CD8-positive, alpha-beta memory T cell (primary cell): ENCODE results near the gene NFU1. TPM values are rescaled to one million over a fixed set of nuclear protein-coding genes. Genes with fewer than 3 reads are reported as not detected.
A peak's percentile ranks its signal among the peaks of the same experiment; 100 is the strongest.

Experiments used
- CTCF ChIA-PET: fragments of 350-600 bp; sonication (Branson Sonifier 250); formaldehyde crosslinking; loops from one replicate; lab custom pipeline; 2021; ENCODE audit warnings: antibody characterized with exemption; lab: Charles Lee
- POLR2A ChIA-PET: fragments of 350-600 bp; sonication (Branson Sonifier 250); formaldehyde crosslinking; loops from one replicate; lab custom pipeline; 2021; ENCODE audit warnings: antibody characterized with exemption; lab: Charles Lee
- DNase-seq, 5 donors: peaks; one replicate each; pipeline versions ENCODE4 v3.0.0 to v3.0.0-alpha.2; 2020 to 2022; ENCODE audit warnings: mixed read lengths in 1 of 5
- H3K27ac ChIP-seq: one replicate; pipeline ENCODE4 v1.7.0; 2013; ENCODE audit warnings: low read depth, mild to moderate bottlenecking, low read length, moderate library complexity
- H3K27me3 ChIP-seq: 2 replicates; pipeline ENCODE4 v1.7.0; 2013; ENCODE audit warnings: low read length, mild to moderate bottlenecking; ENCODE audit not compliant: insufficient read depth, poor library complexity, severe bottlenecking
- H3K36me3 ChIP-seq: 2 replicates; pipeline ENCODE4 v1.7.0; 2013; ENCODE audit warnings: mild to moderate bottlenecking, low read length, moderate library complexity; ENCODE audit not compliant: insufficient read depth
- H3K4me1 ChIP-seq: 2 replicates; pipeline ENCODE4 v1.7.0; 2013; ENCODE audit warnings: mild to moderate bottlenecking, low read length, moderate library complexity; ENCODE audit not compliant: insufficient read depth
- H3K4me3 ChIP-seq: 2 replicates; pipeline ENCODE4 v1.7.0; 2013; ENCODE audit warnings: mild to moderate bottlenecking, low read length
- H3K9me3 ChIP-seq: 2 replicates; pipeline ENCODE4 v1.7.0; 2013; ENCODE audit warnings: mild to moderate bottlenecking, low read length
- H3K27ac Mint-ChIP-seq, 8 donors: one replicate each; pipeline ENCODE4 v1.8.0; 2020 to 2021; ENCODE audit warnings: mixed read lengths in 8 of 8, mild to moderate bottlenecking in 6 of 8, inconsistent platforms in 3 of 8, moderate library complexity in 3 of 8
- H3K27me3 Mint-ChIP-seq, 2 donors: one replicate each; pipeline ENCODE4 v1.8.0; 2020 to 2021; ENCODE audit warnings: mixed read lengths in 2 of 2, mild to moderate bottlenecking in 1 of 2, moderate library complexity in 1 of 2
- H3K36me3 Mint-ChIP-seq, 3 donors: one replicate each; pipeline ENCODE4 v1.8.0; 2020 to 2021; ENCODE audit warnings: mixed read lengths in 3 of 3, inconsistent platforms in 1 of 3, mild to moderate bottlenecking in 1 of 3
- H3K4me1 Mint-ChIP-seq, 3 donors: one replicate each; pipeline ENCODE4 v1.8.0; 2020 to 2021; ENCODE audit warnings: mixed read lengths in 3 of 3, inconsistent platforms in 1 of 3, mild to moderate bottlenecking in 1 of 3
- H3K4me3 Mint-ChIP-seq, 7 donors: one replicate each; pipeline ENCODE4 v1.8.0; 2020 to 2021; ENCODE audit warnings: mixed read lengths in 7 of 7, mild to moderate bottlenecking in 6 of 7, moderate library complexity in 4 of 7, inconsistent platforms in 2 of 7
- H3K9me3 Mint-ChIP-seq, 5 donors: one replicate each; pipeline ENCODE4 v1.8.0; 2020 to 2022; ENCODE audit warnings: mixed read lengths in 5 of 5, mild to moderate bottlenecking in 3 of 5, moderate library complexity in 2 of 5, inconsistent platforms in 1 of 5
- polyA plus RNA-seq: library from polyadenylated mRNA; unstranded; fragments of 300-500 nt; fragmentation: Illumina TruSeq; gene quantifications from one replicate; pipeline ENCODE4 v1.2.3, GENCODE V29; 2021
- total RNA-seq, 2 experiments: library from RNA; stranded (reverse); gene quantifications; one replicate each; pipeline ENCODE4 v1.2.3, GENCODE V29; 2021

The NFU1 gene
- total and polyA plus RNA-seq, 3 experiments from 2014 or later: 40.4 to 78.3 (median 43.2) TPM

DNA sequence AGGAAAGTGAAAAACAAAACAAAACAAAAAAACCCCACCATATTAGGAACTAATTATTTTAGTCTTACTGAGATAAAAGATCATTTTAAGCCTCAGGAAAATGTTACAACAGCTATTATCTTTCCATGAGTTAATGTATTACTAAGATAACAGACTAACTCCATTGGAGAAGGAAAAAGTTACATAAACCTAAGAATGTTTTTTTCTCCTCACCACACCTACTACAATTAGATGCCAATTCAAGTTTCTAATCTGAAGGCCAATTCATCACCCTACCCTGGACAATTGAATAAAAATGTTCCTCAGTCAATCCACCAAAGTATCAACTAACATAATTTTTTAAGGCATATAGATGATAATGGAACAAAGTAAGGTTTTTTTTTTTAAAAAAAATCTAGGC is 40.0 kb downstream of the NFU1 start:
- Histone ChIP-seq H3K4me3 (no peak overlapping the region), H3K9me3 (no peaks in the 10 kb centered on the region), H3K27ac (no peak overlapping the region), H3K27me3 (no peaks in the 10 kb centered on the region), H3K36me3 (peaks cover 5% of the 10 kb centered on the region), H3K4me1 (no peaks in the 10 kb centered on the region)
- ChIA-PET POLR2A (no interaction called here), CTCF (no interaction called here)
- Mint-ChIP-seq H3K9me3 (no peaks in the 10 kb centered on the region), H3K27ac (no peak overlapping the region), H3K4me3 (no peak overlapping the region), H3K4me1 (peaks cover 0 to 1% (median 0%) of the 10 kb centered on the region in 3 donors), H3K27me3 (no peaks in the 10 kb centered on the region), H3K36me3 (peaks cover 9 to 62% (median 14%) of the 10 kb centered on the region in 3 donors)
- no peak for DNase-seq

- H3K27me3 ChIP-seq: no peaks in the 10 kb centered on the region
- no peaks in the 10 kb centered on the region for H3K4me1 ChIP-seq
- no peak overlapping the region for H3K27ac Mint-ChIP-seq
- ChIA-PET POLR2A (interaction anchor here (0.7 kb wide), 1 partner anchor 881 kb away, joined by 6 read pairs; no protein-coding TSS in a partner anchor), CTCF (no interaction called here)
- H3K36me3 Mint-ChIP-seq: peaks cover 7 to 52% (median 9%) of the 10 kb centered on the region in 3 donors
- H3K27ac ChIP-seq: no peak overlapping the region
- no peaks in the 10 kb centered on the region for H3K4me1 Mint-ChIP-seq
- no peaks in the 10 kb centered on the region for H3K9me3 ChIP-seq
- DNase-seq: no peak
- peaks cover 5% of the 10 kb centered on the region for H3K36me3 ChIP-seq
- H3K4me3 Mint-ChIP-seq: no peak overlapping the region
- no peak overlapping the region for H3K4me3 ChIP-seq
- H3K27me3 Mint-ChIP-seq: no peaks in the 10 kb centered on the region
- H3K9me3 Mint-ChIP-seq: no peaks in the 10 kb centered on the region
These were observed 41.4 kb downstream of the NFU1 start for GRCh38 chr2:69395866-69396265.

- H3K27ac ChIP-seq: no peak overlapping the region
- no peaks in the 10 kb centered on the region for H3K27me3 Mint-ChIP-seq
- ChIA-PET POLR2A (no interaction called here), CTCF (interaction anchor here (1.4 kb wide), 1 partner anchor 43 kb away, joined by 3 read pairs; the partner anchor contains the start of gene NFU1)
- no peaks in the 10 kb centered on the region for H3K9me3 ChIP-seq
- peak overlapping the region in 2 of 8 donors; percentile 12 to 38 for H3K27ac Mint-ChIP-seq
- no peaks in the 10 kb centered on the region for H3K4me1 Mint-ChIP-seq
- no peaks in the 10 kb centered on the region for H3K27me3 ChIP-seq
- H3K9me3 Mint-ChIP-seq: no peaks in the 10 kb centered on the region
- peaks cover 6 to 36% (median 7%) of the 10 kb centered on the region in 3 donors for H3K36me3 Mint-ChIP-seq
- no peak for DNase-seq
- H3K4me1 ChIP-seq: no peaks in the 10 kb centered on the region
- H3K36me3 ChIP-seq: peaks cover 5% of the 10 kb centered on the region
- no peak overlapping the region for H3K4me3 Mint-ChIP-seq
- H3K4me3 ChIP-seq: no peak overlapping the region
These were observed 43.3 kb downstream of the NFU1 start for GRCh38 chr2:69393963-69394362.

DNA sequence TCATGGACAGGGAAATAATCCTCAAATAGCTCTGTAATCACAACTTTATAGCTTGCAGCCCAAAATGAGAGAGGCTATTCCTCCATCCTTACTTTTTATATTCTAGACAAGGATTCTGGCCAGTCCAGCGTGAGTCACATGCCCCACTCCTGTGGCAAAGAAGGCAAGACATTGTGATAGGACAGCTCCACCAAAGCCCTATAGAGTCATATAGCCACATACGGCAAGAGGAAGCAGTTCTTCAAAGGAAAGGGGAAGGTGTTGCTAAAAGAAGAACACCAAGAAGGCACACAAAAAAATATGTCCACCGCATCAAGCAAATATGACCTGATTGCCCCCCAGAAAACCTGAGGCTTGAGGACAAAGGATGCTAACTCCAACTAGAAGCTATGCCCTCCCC is 46.8 kb downstream of the NFU1 start:
- no peak overlapping the region for H3K4me3 Mint-ChIP-seq
- POLR2A ChIA-PET: interaction anchor here (0.6 kb wide), 1 partner anchor 46 kb away, joined by 8 read pairs; no protein-coding TSS in a partner anchor

GRCh38 chr2:69390001-69390400 is 47.2 kb downstream of the NFU1 start:
- Mint-ChIP-seq H3K4me1 (peaks cover 21 to 28% (median 27%) of the 10 kb centered on the region in 3 donors), H3K27me3 (no peaks in the 10 kb centered on the region), H3K4me3 (no peak overlapping the region), H3K36me3 (peaks cover 6 to 13% (median 7%) of the 10 kb centered on the region in 3 donors), H3K27ac (no peak overlapping the region), H3K9me3 (no peaks in the 10 kb centered on the region)
- Histone ChIP-seq H3K9me3 (no peaks in the 10 kb centered on the region), H3K27ac (no peak overlapping the region), H3K27me3 (no peaks in the 10 kb centered on the region), H3K36me3 (no peaks in the 10 kb centered on the region), H3K4me3 (no peak overlapping the region), H3K4me1 (peaks cover 19% of the 10 kb centered on the region)
- no peak for DNase-seq
- ChIA-PET CTCF (interaction anchor here (0.9 to 1.3 kb wide), 2 partner anchors 9 to 47 kb away, joined by 3 read pairs; partner anchors contain the start of gene NFU1), POLR2A (interaction anchor here (0.6 to 0.9 kb wide), 2 partner anchors 46 to 47 kb away, joined by 3 to 8 read pairs; partner anchors contain the start of gene NFU1)

More for the DNA sequence above, 46.8 kb downstream of the NFU1 start:
- no peak overlapping the region for H3K27ac ChIP-seq
- H3K27ac Mint-ChIP-seq: no peak overlapping the region
- no peaks in the 10 kb centered on the region for H3K27me3 ChIP-seq
- no peak overlapping the region for H3K4me3 ChIP-seq
- DNase-seq: no peak
- no peaks in the 10 kb centered on the region for H3K27me3 Mint-ChIP-seq
- H3K9me3 Mint-ChIP-seq: no peaks in the 10 kb centered on the region
- H3K36me3 Mint-ChIP-seq: peaks cover 6 to 15% (median 7%) of the 10 kb centered on the region in 3 donors
- H3K4me1 Mint-ChIP-seq: peaks cover 21 to 25% (median 23%) of the 10 kb centered on the region in 3 donors
- CTCF ChIA-PET: interaction anchor here (1.0 kb wide), 1 partner anchor 16 kb away, joined by 3 read pairs; no protein-coding TSS in a partner anchor
- H3K9me3 ChIP-seq: no peaks in the 10 kb centered on the region
- no peaks in the 10 kb centered on the region for H3K36me3 ChIP-seq
- H3K4me1 ChIP-seq: peaks cover 18% of the 10 kb centered on the region

DNA sequence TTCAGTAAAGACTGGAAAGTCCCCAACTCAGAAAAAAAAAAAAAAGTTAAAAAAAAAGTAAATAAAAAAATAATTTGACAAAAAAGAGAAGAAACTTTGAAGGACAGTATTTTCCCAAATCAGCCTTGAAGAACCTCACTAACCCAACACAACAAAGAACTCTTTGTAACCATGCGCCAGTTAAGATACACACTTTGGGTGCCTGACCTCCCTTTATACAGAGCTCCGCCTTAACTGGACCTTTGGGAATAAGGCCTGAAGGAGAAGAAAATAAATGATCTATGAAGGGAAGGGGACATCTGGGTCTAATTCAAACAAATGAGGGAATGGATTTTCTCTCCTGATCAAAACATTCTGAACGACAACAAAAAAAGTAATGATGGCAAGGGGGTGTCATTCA is 48.0 kb downstream of the NFU1 start:
- POLR2A ChIA-PET: interaction anchor here (0.9 kb wide), 1 partner anchor 48 kb away, joined by 3 read pairs; the partner anchor contains the start of gene NFU1

DNA sequence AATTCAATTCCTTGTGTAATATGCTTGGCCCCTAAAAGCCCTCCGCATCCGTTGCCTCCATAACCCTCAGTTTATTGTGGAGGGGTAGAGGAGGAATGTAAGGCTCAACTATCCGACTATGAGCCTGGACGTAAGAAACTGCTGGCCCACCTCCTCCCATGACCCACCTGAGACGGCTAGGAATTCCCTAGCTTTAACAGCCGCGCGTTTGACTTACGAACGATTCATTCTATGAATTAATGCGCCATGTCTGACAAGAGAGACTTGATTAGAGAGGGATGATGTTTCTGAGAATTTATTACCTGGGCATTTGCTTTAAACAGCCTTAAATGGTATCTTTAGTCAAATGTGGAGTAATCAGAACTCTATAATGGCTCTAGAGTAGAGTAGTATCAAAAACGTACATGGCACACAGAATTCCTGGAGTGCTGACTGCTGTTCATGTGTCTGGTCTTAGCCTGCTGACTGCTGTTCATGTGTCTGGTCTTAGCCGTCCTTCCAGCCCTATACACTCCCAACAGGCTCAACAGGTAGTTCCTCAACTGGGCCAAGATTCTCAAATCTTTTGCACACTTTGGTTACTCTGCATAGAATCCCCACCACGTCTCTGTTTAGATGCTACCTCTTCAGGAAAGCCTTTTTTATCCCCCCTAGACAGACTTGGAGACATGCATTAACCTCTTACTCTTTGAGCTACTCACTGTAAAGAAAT is 49.3 kb downstream of the NFU1 start:
- DNase-seq: no peak
- no peaks in the 10 kb centered on the region for H3K9me3 ChIP-seq
- Mint-ChIP-seq H3K4me1 (peaks cover 31 to 45% (median 42%) of the 10 kb centered on the region in 3 donors), H3K27ac (peak overlapping the region; percentile 80 to 97 (median 88)), H3K36me3 (peaks cover 0 to 4% (median 0%) of the 10 kb centered on the region in 3 donors), H3K4me3 (peak overlapping the region; percentile 83 to 97 (median 91)), H3K27me3 (peaks cover 0 to 2% of the 10 kb centered on the region in 2 donors), H3K9me3 (no peaks in the 10 kb centered on the region)
- ChIA-PET POLR2A (interaction anchor here (2.2 kb wide), 1 partner anchor 49 kb away, joined by 9 read pairs; the partner anchor contains the start of gene NFU1), CTCF (interaction anchor here (1.0 kb wide), 1 partner anchor 12 kb away, joined by 5 read pairs; no protein-coding TSS in a partner anchor)
- peak overlapping the region; percentile 80 for H3K27ac ChIP-seq
- H3K4me3 ChIP-seq: peak overlapping the region; percentile 73
- H3K4me1 ChIP-seq: peaks cover 21% of the 10 kb centered on the region
- H3K36me3 ChIP-seq: no peaks in the 10 kb centered on the region
- H3K27me3 ChIP-seq: no peaks in the 10 kb centered on the region

More for the DNA sequence above, 48.0 kb downstream of the NFU1 start:
- H3K9me3 ChIP-seq: no peaks in the 10 kb centered on the region
- H3K27ac ChIP-seq: no peak overlapping the region
- DNase-seq: no peak
- Mint-ChIP-seq H3K9me3 (no peaks in the 10 kb centered on the region), H3K27ac (no peak overlapping the region), H3K4me1 (peaks cover 26 to 34% (median 31%) of the 10 kb centered on the region in 3 donors), H3K4me3 (peak overlapping the region in 2 of 7 donors; percentile 32 to 48), H3K27me3 (peaks cover 0 to 2% of the 10 kb centered on the region in 2 donors), H3K36me3 (peaks cover under 1 to 7% (median under 1%) of the 10 kb centered on the region in 3 donors)
- CTCF ChIA-PET: interaction anchor here (0.9 to 1.3 kb wide), 2 partner anchors 10 to 48 kb away, joined by 3 read pairs; partner anchors contain the start of gene NFU1
- H3K27me3 ChIP-seq: no peaks in the 10 kb centered on the region
- no peaks in the 10 kb centered on the region for H3K36me3 ChIP-seq
- H3K4me1 ChIP-seq: peaks cover 19% of the 10 kb centered on the region
- H3K4me3 ChIP-seq: no peak overlapping the region
